Measurements from ENCODE around the gene CAMK2A. TPM values are rescaled to one million over a fixed set of nuclear protein-coding genes. Genes with fewer than 3 reads are reported as not detected.

CAMK2A gene
- total and polyA plus RNA-seq, 2 donors (not counting 1 experiment from before 2014, with no cell fraction given), result 2.1 to 3.1 TPM

DNA sequence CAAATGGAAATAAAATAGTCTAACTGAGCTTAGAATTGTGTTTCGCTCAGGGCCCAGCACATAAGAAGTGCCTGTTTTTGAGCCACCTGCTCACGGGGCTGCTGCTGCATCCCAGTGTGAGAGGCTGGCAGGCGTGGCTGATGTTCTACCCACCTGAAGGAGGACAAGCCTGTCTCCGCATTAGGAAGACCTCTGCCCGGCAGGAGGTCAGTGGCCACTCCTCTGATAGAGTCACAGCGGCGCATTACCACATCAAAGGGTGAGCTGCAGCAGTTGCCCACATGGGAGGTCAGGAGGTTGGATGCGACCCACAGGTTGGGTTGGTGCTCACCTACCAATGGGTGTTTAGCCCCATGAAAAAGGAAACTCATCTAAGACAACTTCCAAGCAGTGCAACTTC is 103.4 kb downstream of the CAMK2A start:
- DNase-seq (ENCODE audit: low read depth in 2 of 2), result no peak
- Histone ChIP-seq H4K20me1 (ENCODE audit: control insufficient read depth, extremely low read depth, insufficient read depth, low read length) (no peaks in the 10 kb centered on the region), H3K36me3 (ENCODE audit: control insufficient read depth, insufficient read depth, low read length) (no peaks in the 10 kb centered on the region), H3K27ac (ENCODE audit: insufficient read depth, low read length) (no peak overlapping the region), H3K9me3 (ENCODE audit: control insufficient read depth, insufficient read depth, low read depth, low read length) (no peaks in the 10 kb centered on the region), H3K79me2 (ENCODE audit: control insufficient read depth, insufficient read depth, low read length) (no peaks in the 10 kb centered on the region), H2AFZ (ENCODE audit: low read length) (no peak overlapping the region), H3K4me1 (ENCODE audit: control insufficient read depth, extremely low read depth, insufficient read depth, low read length) (no peaks in the 10 kb centered on the region), H3K27me3 (ENCODE audit: control insufficient read depth, insufficient read depth, low read length) (peaks cover 69% of the 10 kb centered on the region), H3K4me3 (replicated peaks in 1 of 4; ENCODE audit: control extremely low read depth in 1 of 4, insufficient read depth in 1 of 4, low read depth in 3 of 4, low read length in 4 of 4) (no peak overlapping the region), H3K9ac (ENCODE audit: insufficient read depth, low read length) (no peak overlapping the region), H3K4me2 (ENCODE audit: extremely low read depth, insufficient read depth, low read length) (no peak overlapping the region)
- TF ChIP-seq, protein P1, sequence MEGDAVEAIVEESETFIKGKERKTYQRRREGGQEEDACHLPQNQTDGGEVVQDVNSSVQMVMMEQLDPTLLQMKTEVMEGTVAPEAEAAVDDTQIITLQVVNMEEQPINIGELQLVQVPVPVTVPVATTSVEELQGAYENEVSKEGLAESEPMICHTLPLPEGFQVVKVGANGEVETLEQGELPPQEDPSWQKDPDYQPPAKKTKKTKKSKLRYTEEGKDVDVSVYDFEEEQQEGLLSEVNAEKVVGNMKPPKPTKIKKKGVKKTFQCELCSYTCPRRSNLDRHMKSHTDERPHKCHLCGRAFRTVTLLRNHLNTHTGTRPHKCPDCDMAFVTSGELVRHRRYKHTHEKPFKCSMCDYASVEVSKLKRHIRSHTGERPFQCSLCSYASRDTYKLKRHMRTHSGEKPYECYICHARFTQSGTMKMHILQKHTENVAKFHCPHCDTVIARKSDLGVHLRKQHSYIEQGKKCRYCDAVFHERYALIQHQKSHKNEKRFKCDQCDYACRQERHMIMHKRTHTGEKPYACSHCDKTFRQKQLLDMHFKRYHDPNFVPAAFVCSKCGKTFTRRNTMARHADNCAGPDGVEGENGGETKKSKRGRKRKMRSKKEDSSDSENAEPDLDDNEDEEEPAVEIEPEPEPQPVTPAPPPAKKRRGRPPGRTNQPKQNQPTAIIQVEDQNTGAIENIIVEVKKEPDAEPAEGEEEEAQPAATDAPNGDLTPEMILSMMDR (conservative IDR thresholded peaks at IDR 0.05 in 1 of 2, IDR thresholded peaks at IDR 0.05 in 1 of 2; ENCODE audit: low read depth in 1 of 2, low read length in 2 of 2), result no peak
- no peak for TF ChIP-seq EZH2 (IDR thresholded peaks at IDR 0.05; ENCODE audit: low read length, missing control alignments)

DNA sequence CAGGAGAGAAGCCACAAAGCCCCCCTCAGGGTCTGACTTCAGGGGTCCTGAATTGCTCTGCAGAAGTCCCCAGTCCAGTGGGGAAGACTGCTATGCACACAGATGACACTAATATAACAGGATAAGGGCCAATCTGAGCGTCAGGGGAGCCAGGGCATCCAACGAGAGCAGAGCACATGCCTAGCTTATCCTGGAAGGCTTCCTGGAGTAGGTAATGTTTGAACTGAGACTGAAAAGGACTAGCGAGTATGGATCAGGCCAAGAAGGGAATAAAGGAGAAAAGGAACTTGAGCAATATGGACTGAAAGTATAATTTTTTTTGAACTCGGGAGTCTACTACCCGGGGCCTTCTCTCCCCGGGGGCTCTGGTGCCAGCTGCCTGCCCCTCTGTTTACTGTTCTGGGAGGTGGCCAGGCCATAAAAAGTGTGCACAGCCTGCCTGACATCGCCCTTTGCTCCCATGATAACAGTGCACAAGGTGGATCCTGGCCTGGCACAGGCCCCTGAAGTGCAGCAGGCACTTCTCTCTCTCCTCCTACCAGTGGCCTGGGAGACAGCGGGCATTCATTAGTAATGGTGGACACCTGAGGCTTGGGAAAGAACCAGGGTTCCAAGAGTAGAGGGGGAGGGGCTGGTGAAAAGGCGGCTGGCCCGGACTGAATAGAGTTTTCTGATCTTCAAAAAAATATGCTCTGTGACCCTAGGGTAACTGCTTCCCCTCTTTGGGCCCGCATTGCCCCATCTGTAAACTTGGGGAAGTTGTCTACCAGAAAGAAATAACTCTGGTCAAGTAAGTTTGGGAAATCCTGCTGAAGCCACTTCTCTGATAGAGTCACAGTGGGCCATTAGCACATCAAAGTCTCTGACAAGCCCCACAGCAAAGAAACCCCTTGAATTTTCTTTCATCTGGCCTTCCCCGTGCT is 104.3 kb downstream of the CAMK2A start:
- Histone ChIP-seq H3K4me3 (replicated peaks in 1 of 4; ENCODE audit: control extremely low read depth in 1 of 4, insufficient read depth in 1 of 4, low read depth in 3 of 4, low read length in 4 of 4) (no peak overlapping the region), H3K27ac (ENCODE audit: insufficient read depth, low read length) (no peak overlapping the region), H3K4me2 (ENCODE audit: extremely low read depth, insufficient read depth, low read length) (no peak overlapping the region), H3K9ac (ENCODE audit: insufficient read depth, low read length) (no peak overlapping the region), H3K36me3 (ENCODE audit: control insufficient read depth, insufficient read depth, low read length) (no peaks in the 10 kb centered on the region), H2AFZ (ENCODE audit: low read length) (no peak overlapping the region), H3K4me1 (ENCODE audit: control insufficient read depth, extremely low read depth, insufficient read depth, low read length) (peaks cover 7% of the 10 kb centered on the region), H3K79me2 (ENCODE audit: control insufficient read depth, insufficient read depth, low read length) (no peaks in the 10 kb centered on the region), H4K20me1 (ENCODE audit: control insufficient read depth, extremely low read depth, insufficient read depth, low read length) (no peaks in the 10 kb centered on the region), H3K27me3 (ENCODE audit: control insufficient read depth, insufficient read depth, low read length) (peaks cover 60% of the 10 kb centered on the region), H3K9me3 (ENCODE audit: control insufficient read depth, insufficient read depth, low read depth, low read length) (no peaks in the 10 kb centered on the region)
- no peak for TF ChIP-seq EZH2 (IDR thresholded peaks at IDR 0.05; ENCODE audit: low read length, missing control alignments)
- TF ChIP-seq, protein P1 (conservative IDR thresholded peaks at IDR 0.05 in 1 of 2, IDR thresholded peaks at IDR 0.05 in 1 of 2; ENCODE audit: low read depth in 1 of 2, low read length in 2 of 2), result no peak
- no peak for DNase-seq (ENCODE audit: low read depth in 2 of 2)

DNA sequence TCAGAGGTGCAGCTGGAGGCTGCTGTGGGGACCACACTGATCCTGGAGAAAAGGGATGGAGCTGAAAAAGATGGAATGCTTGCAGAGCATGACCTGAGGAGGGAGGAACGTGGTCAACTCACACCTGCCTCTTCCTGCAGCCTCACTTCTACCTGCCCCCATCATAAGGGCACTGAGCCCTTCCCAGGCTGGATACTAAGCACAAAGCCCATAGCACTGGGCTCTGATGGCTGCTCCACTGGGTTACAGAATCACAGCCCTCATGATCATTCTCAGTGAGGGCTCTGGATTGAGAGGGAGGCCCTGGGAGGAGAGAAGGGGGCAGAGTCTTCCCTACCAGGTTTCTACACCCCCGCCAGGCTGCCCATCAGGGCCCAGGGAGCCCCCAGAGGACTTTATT is 105.6 kb downstream of the CAMK2A start:
- Histone ChIP-seq H3K9me3 (ENCODE audit: control insufficient read depth, insufficient read depth, low read depth, low read length) (no peaks in the 10 kb centered on the region), H3K9ac (ENCODE audit: insufficient read depth, low read length) (no peak overlapping the region), H3K4me2 (ENCODE audit: extremely low read depth, insufficient read depth, low read length) (no peak overlapping the region), H3K36me3 (ENCODE audit: control insufficient read depth, insufficient read depth, low read length) (no peaks in the 10 kb centered on the region), H3K4me1 (ENCODE audit: control insufficient read depth, extremely low read depth, insufficient read depth, low read length) (peaks cover 8% of the 10 kb centered on the region), H3K27me3 (ENCODE audit: control insufficient read depth, insufficient read depth, low read length) (peaks cover 48% of the 10 kb centered on the region), H3K4me3 (replicated peaks in 1 of 4; ENCODE audit: control extremely low read depth in 1 of 4, insufficient read depth in 1 of 4, low read depth in 3 of 4, low read length in 4 of 4) (no peak overlapping the region), H2AFZ (ENCODE audit: low read length) (no peak overlapping the region), H3K27ac (ENCODE audit: insufficient read depth, low read length) (no peak overlapping the region), H3K79me2 (ENCODE audit: control insufficient read depth, insufficient read depth, low read length) (no peaks in the 10 kb centered on the region), H4K20me1 (ENCODE audit: control insufficient read depth, extremely low read depth, insufficient read depth, low read length) (no peaks in the 10 kb centered on the region)
- TF ChIP-seq, protein P1 (conservative IDR thresholded peaks at IDR 0.05 in 1 of 2, IDR thresholded peaks at IDR 0.05 in 1 of 2; ENCODE audit: low read depth in 1 of 2, low read length in 2 of 2), result no peak
- TF ChIP-seq EZH2 (IDR thresholded peaks at IDR 0.05; ENCODE audit: low read length, missing control alignments), result no peak
- DNase-seq (ENCODE audit: low read depth in 2 of 2), result no peak

All from fibroblast of lung (primary cell).